Lower leg skin (tissue), 4 donors: ENCODE results near the gene NHERF2. TPM values are rescaled to one million over a fixed set of nuclear protein-coding genes. Genes with fewer than 3 reads are reported as not detected.

Experiments
- DNase-seq, 2 donors: peaks; one replicate each; pipeline ENCODE4 v3.0.0-alpha.2; 2019; ENCODE audit warnings: low spot score in 2 of 2
- H3K4me3 ChIP-seq: fragments of 200-600 bp; sonication (generic); 2 replicates; pipeline ENCODE4 v1.5.1; 2017; ENCODE audit warnings: mild to moderate bottlenecking, low read depth; ENCODE audit not compliant: poor library complexity, severe bottlenecking
- POLR2A ChIP-seq, 2 donors: fragments of 450-650 bp; IDR thresholded peaks; one replicate each; pipeline ENCODE4 v1.6.1; 2016 to 2017; ENCODE audit warnings: antibody characterized with exemption in 2 of 2, mild to moderate bottlenecking in 1 of 2, moderate library complexity in 1 of 2
- WGBS, 2 donors: methylation state at CpG; one replicate each; pipeline ENCODE4 v1.1.5; 2018; 5-methylcytosine and 5-hydroxymethylcytosine counted together
- intact Hi-C: fragments of 100-400 bp; cut with DNase I; formaldehyde crosslinking; loops from one replicate; pipeline ENCODE4 v1.15.0; 2023; ENCODE audit warnings: low total_unique reads
- total RNA-seq, 4 donors: library from RNA; depleted of rRNA; stranded (reverse); fragments of >200 nt; gene quantifications; one replicate each; pipeline ENCODE4 v1.1.0, GENCODE V29; 2016
- TF ChIP-seq, protein P1 (sequence below), 3 donors: fragments of 450-650 bp; IDR thresholded peaks; one replicate each; pipeline ENCODE4 v1.5.1; 2016; ENCODE audit warnings: antibody characterized with exemption in 3 of 3, mild to moderate bottlenecking in 3 of 3, moderate library complexity in 2 of 3

NHERF2 gene
- total RNA-seq, 4 donors from 2014 or later = 11.9 to 30.6 (median 27.3) TPM

DNA sequence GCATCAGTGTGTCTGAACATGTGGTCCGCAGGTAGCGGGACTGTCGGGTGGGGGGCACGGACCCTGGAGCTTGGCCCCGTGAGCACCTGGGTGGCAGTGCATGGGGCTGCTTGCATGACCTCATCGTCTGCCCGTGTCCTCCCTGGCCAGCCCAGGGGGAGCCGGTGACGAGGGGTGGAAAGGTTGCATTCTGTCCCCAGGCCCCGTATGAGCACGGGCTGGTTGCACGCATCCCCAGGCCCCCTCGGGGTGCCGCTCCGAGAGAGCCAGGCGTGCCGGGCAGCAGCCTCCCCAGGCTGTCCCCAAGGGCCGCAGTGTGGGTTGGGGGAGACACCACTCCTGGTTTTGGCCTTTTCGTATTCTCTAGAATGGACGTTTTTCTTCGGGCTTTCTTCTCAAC lies 51.0 kb downstream of the NHERF2 start:
- DNase-seq = no peak
- 93 to 95% methylated on average over 14 to 21 of the region's 21 CpGs for WGBS, 2 donors
- TF ChIP-seq, protein P1, sequence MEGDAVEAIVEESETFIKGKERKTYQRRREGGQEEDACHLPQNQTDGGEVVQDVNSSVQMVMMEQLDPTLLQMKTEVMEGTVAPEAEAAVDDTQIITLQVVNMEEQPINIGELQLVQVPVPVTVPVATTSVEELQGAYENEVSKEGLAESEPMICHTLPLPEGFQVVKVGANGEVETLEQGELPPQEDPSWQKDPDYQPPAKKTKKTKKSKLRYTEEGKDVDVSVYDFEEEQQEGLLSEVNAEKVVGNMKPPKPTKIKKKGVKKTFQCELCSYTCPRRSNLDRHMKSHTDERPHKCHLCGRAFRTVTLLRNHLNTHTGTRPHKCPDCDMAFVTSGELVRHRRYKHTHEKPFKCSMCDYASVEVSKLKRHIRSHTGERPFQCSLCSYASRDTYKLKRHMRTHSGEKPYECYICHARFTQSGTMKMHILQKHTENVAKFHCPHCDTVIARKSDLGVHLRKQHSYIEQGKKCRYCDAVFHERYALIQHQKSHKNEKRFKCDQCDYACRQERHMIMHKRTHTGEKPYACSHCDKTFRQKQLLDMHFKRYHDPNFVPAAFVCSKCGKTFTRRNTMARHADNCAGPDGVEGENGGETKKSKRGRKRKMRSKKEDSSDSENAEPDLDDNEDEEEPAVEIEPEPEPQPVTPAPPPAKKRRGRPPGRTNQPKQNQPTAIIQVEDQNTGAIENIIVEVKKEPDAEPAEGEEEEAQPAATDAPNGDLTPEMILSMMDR (IDR thresholded peaks at IDR 0.05) = no peak
- TF ChIP-seq POLR2A (IDR thresholded peaks at IDR 0.05) = no peak
- H3K4me3 ChIP-seq = no peak overlapping the region
- intact Hi-C loops = no loop called here

DNA sequence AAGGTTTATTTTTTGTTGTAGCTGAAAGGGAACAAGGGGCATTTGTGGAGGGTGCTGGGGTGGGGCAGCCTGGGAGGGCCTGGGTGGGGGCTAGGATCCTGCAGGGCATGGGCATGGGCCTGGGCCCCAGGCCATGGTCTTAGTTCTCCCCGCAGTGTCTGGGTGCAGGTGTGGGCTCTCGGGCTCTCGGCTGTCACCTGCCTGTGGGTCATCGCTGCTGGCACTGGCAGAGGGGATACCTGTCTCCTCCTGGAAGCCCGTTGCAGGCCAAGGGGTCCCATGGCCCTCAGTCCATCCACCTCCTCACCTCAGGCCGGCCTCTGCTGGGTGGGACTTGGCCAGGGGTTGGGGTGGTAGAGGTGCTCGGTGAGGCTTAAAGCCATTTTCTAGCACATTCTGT lies 51.4 kb downstream of the NHERF2 start:
- TF ChIP-seq, protein P1 (IDR thresholded peaks at IDR 0.05) = no peak
- TF ChIP-seq POLR2A (IDR thresholded peaks at IDR 0.05) = no peak
- 82 to 87% methylated on average over 6 to 7 of the region's 7 CpGs for WGBS, 2 donors
- no peak for DNase-seq
- intact Hi-C loops = no loop called here
- no peak overlapping the region for H3K4me3 ChIP-seq

DNA sequence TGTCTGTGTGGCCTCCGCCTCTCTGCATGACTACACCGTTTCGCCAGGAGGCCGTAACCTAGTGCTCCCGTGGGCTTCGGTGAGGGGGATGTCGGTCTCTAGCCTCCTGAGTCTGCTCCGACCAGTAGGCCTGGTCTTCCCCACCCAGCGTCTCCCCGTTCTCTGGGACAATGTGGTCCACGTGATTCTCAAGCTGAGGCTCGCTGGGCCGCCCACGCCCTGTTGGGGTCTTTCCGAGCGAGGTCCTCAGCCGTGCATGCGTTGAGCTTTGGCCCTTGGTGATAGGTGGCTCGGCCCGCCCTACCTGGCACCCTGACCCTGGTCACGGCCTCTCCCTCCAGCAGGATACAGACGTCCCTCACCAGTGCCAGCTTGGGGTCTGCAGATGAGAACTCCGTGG lies 52.0 kb downstream of the NHERF2 start:
- 60 to 74% methylated on average over 4 to 21 of the region's 23 CpGs for WGBS, 2 donors
- intact Hi-C loops = no loop called here
- H3K4me3 ChIP-seq = no peak overlapping the region
- DNase-seq = no peak
- TF ChIP-seq POLR2A (IDR thresholded peaks at IDR 0.05) = no peak
- TF ChIP-seq, protein P1 (IDR thresholded peaks at IDR 0.05) = no peak

DNA sequence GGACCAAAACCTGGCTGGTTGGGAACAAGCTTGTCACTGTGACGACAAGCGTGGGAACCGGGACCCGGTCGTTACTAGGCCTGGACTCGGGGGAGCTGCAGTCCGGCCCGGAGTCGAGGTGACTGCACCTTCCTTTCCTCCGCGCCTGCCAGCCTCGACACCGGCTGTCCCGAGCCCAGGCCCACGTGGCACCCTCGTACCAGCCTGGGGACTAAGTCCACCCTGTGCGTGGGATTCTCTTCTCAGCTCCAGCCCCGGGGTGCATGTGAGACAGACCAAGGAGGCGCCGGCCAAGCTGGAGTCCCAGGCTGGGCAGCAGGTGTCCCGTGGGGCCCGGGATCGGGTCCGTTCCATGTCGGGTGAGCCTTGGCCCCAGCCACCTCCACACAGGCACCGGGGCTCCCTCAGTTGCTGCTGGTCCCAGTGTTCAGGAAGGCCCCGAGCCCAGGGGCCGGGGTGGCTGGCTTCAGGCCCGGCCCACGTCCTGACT lies 52.7 kb downstream of the NHERF2 start:
- no peak overlapping the region for H3K4me3 ChIP-seq
- TF ChIP-seq, protein P1 (IDR thresholded peaks at IDR 0.05) = no peak
- TF ChIP-seq POLR2A (IDR thresholded peaks at IDR 0.05) = no peak
- intact Hi-C loops = no loop called here
- WGBS, 2 donors = 82 to 87% methylated on average over 15 to 30 of the region's 30 CpGs
- DNase-seq = no peak

DNA sequence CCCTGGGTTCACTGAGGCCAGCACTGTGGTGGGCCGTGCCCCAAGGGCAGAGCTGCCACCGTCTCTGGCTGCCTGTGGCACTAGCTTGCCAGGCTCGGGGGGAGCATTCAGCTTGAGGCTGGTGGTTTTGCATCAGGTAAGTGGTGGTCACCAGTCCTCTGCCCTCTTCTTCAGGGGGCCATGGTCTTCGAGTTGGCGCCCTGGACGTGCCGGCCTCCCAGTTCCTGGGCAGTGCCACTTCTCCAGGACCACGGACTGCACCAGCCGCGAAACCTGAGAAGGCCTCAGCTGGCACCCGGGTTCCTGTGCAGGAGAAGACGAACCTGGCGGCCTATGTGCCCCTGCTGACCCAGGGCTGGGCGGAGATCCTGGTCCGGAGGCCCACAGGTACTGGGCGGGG lies 53.3 kb downstream of the NHERF2 start:
- intact Hi-C loops = loop anchor here (10.0 kb wide), 1 partner anchor 45 kb away; no protein-coding TSS in a partner anchor
- no peak for TF ChIP-seq POLR2A (IDR thresholded peaks at IDR 0.05)
- TF ChIP-seq, protein P1 (IDR thresholded peaks at IDR 0.05) = no peak
- no peak for DNase-seq
- H3K4me3 ChIP-seq = no peak overlapping the region
- 89 to 90% methylated on average over 16 of the region's 16 CpGs for WGBS, 2 donors
